ENCODE data around the gene MBP. TPM values are rescaled to one million over a fixed set of nuclear protein-coding genes. Genes with fewer than 3 reads are reported as not detected.

The MBP gene
- total and polyA plus RNA-seq, 2 donors from 2014 or later: 15.1 to 61.2 TPM

GRCh38 chr18:77098538-77099174, 33.9 kb downstream of the MBP start:
- no peak for TF ChIP-seq CTCF (IDR thresholded peaks at IDR 0.05; ENCODE audit: borderline replicate concordance, extremely low read depth, insufficient read depth)
- no peaks in the 10 kb centered on the region for H3K27me3 ChIP-seq (ENCODE audit: control insufficient read depth, insufficient read depth, low read length)
- no peak overlapping the region for H3K4me3 ChIP-seq (ENCODE audit: low read length in 3 of 3)
- peak overlapping the region in 1 of 3 donors; percentile 5 for H3K9ac ChIP-seq (ENCODE audit: low read length in 3 of 3)
- FAIRE-seq (no peak), DNase-seq (peak in 3 of 5 donors; percentile 55 to 60 (median 57))
- H3K27ac ChIP-seq (ENCODE audit: low read depth in 2 of 2, low read length in 2 of 2): peak overlapping the region in 1 of 2 donors; percentile 47
- intact Hi-C loops (cut with DNase I): no loop called here
- H3K36me3 ChIP-seq (ENCODE audit: control insufficient read depth in 2 of 3, insufficient read depth in 3 of 3, low read length in 3 of 3): peaks cover 0 to 6% (median 2%) of the 10 kb centered on the region in 3 donors
- H3K4me1 ChIP-seq (ENCODE audit: control insufficient read depth in 2 of 3, insufficient read depth in 2 of 3, low read depth in 1 of 3, low read length in 3 of 3): peaks cover 20 to 37% (median 29%) of the 10 kb centered on the region in 3 donors
- H3K9me3 ChIP-seq (ENCODE audit: control insufficient read depth in 2 of 3, insufficient read depth in 1 of 3, low read length in 3 of 3): no peaks in the 10 kb centered on the region

DNA sequence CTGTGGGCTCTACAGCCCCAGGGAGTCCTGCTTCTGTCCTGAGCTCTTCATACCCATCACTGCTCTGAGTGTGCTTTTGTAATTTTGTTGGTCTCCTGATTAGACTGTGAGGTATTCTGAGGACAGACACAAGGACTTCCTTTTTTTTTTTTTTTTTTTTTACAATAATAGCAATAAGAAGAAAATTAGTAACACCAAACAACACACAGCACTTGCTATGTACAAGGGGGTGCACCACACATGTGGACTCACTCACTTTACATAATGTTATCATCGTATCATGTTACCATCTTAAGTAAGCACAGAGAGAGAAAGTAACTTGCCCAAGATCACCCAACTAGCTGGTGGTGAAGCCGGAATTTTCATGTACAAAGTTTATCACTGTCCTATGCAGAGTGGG, 34.6 kb downstream of the MBP start:
- Histone ChIP-seq H3K27me3 (ENCODE audit: control insufficient read depth, insufficient read depth, low read length) (no peaks in the 10 kb centered on the region), H3K9ac (ENCODE audit: low read length in 3 of 3) (no peak overlapping the region), H3K4me3 (ENCODE audit: low read length in 3 of 3) (no peak overlapping the region), H3K27ac (ENCODE audit: low read depth in 2 of 2, low read length in 2 of 2) (no peak overlapping the region), H3K9me3 (ENCODE audit: control insufficient read depth in 2 of 3, insufficient read depth in 1 of 3, low read length in 3 of 3) (no peaks in the 10 kb centered on the region), H3K4me1 (ENCODE audit: control insufficient read depth in 2 of 3, insufficient read depth in 2 of 3, low read depth in 1 of 3, low read length in 3 of 3) (peaks cover 20 to 35% (median 23%) of the 10 kb centered on the region in 3 donors), H3K36me3 (ENCODE audit: control insufficient read depth in 2 of 3, insufficient read depth in 3 of 3, low read length in 3 of 3) (peaks cover 0 to 6% (median 2%) of the 10 kb centered on the region in 3 donors)
- FAIRE-seq (no peak), DNase-seq (no peak)
- intact Hi-C loops (cut with DNase I): no loop called here
- TF ChIP-seq CTCF (IDR thresholded peaks at IDR 0.05; ENCODE audit: borderline replicate concordance, extremely low read depth, insufficient read depth): no peak

DNA sequence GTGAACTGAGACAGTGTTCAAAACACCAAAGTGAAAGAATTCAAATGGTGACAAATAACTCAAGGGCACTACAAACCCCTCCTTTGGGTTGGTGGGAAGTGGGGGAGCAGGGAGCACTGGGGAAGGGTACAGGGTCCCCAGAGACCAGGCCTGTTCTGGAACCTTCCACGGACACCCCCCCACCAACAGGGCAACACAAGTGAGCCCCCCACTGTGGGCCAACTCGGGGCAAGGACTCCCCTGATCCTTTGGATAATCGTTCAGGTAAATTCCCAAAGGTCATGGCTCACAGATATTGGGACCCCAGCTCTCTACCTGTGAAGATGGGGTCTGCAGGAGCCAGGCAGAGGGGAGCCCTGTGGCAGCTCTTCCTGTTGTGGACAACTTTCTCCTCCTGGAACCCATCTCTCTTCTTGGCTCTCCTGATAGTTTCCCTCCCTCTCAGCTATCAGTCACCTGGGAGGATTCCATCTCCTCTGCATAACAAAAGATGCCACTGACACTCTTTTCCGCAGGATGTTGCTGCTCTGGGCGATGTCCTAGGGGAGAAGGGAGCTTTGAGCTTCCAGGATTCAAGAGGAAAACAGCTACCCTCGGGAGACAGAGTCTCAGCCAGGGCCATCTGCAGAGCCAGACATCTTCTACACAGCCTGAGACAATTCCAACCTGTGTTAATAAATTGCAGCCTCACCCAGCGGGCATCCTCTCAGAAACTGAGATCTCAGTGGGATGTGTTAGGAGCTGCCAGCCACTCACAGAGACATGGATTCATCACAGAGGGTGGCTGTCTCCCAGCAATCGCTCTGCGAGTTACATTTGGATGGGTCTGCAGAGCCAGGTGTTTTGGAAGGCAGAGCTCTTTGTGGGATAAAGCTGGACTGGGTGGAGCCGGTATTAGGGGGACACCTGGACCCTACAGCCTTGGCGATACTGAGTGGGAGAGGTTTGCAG, 35.4 kb downstream of the MBP start:
- intact Hi-C loops (cut with DNase I): no loop called here
- H3K9me3 ChIP-seq (ENCODE audit: control insufficient read depth in 2 of 3, insufficient read depth in 1 of 3, low read length in 3 of 3): no peaks in the 10 kb centered on the region
- FAIRE-seq (no peak), DNase-seq (peak in 1 of 5 donors; percentile 37)
- peak overlapping the region in 1 of 2 donors; percentile 38 for H3K27ac ChIP-seq (ENCODE audit: low read depth in 2 of 2, low read length in 2 of 2)
- no peak for TF ChIP-seq CTCF (IDR thresholded peaks at IDR 0.05; ENCODE audit: borderline replicate concordance, extremely low read depth, insufficient read depth)
- no peaks in the 10 kb centered on the region for H3K27me3 ChIP-seq (ENCODE audit: control insufficient read depth, insufficient read depth, low read length)
- H3K9ac ChIP-seq (ENCODE audit: low read length in 3 of 3): no peak overlapping the region
- no peak overlapping the region for H3K4me3 ChIP-seq (ENCODE audit: low read length in 3 of 3)
- H3K4me1 ChIP-seq (ENCODE audit: control insufficient read depth in 2 of 3, insufficient read depth in 2 of 3, low read depth in 1 of 3, low read length in 3 of 3): peaks cover 15 to 34% (median 19%) of the 10 kb centered on the region in 3 donors
- peaks cover 0 to 6% (median 2%) of the 10 kb centered on the region in 3 donors for H3K36me3 ChIP-seq (ENCODE audit: control insufficient read depth in 2 of 3, insufficient read depth in 3 of 3, low read length in 3 of 3)
